HepG2 (cell line): Measurements from ENCODE around the gene WDR81. TPM values are rescaled to one million over a fixed set of nuclear protein-coding genes. Genes with fewer than 3 reads are reported as not detected.

Source experiments
- ATF4 ChIP-seq, 2 experiments: fragments of 450-650 bp in 1 of 2; sonication (generic) in 1 of 2; formaldehyde crosslinking; IDR thresholded peaks; 2 replicates each; pipeline versions ENCODE4 v1.5.0 to v1.8.0; 2020 to 2022; ENCODE audit warnings: mild to moderate bottlenecking in 1 of 2, missing genetic modification reagents in 1 of 2
- CCDC6 ChIP-seq: sonication (generic); formaldehyde crosslinking; IDR thresholded peaks from 2 replicates; pipeline ENCODE4 v1.8.1; 2022; ENCODE audit warnings: mild to moderate bottlenecking, missing genetic modification reagents, moderate library complexity
- CHCHD3 ChIP-seq: sonication (generic); formaldehyde crosslinking; IDR thresholded peaks from 2 replicates; pipeline ENCODE4 v1.8.0; 2022; ENCODE audit warnings: mild to moderate bottlenecking, missing genetic modification reagents, moderate library complexity
- E2F1 ChIP-seq: sonication (generic); formaldehyde crosslinking; IDR thresholded peaks from 2 replicates; pipeline ENCODE4 v1.5.0; 2020; ENCODE audit warnings: missing genetic modification reagents
- GRHL1 ChIP-seq: sonication (generic); formaldehyde crosslinking; conservative IDR thresholded peaks from 2 replicates; pipeline ENCODE4 v1.8.0; 2022; ENCODE audit warnings: missing genetic modification reagents
- HHEX ChIP-seq: IDR thresholded peaks from 2 replicates; pipeline ENCODE4 v1.6.1; 2016; ENCODE audit warnings: control low read depth
- HMGXB3 ChIP-seq: sonication (generic); formaldehyde crosslinking; IDR thresholded peaks from 2 replicates; pipeline ENCODE4 v1.4.0; 2020; ENCODE audit warnings: missing genetic modification reagents, borderline replicate concordance
- MNT ChIP-seq: fragments of 450-650 bp; IDR thresholded peaks from 2 replicates; pipeline ENCODE4 v1.6.1; 2016
- SETDB1 ChIP-seq: sonication (generic); formaldehyde crosslinking; IDR thresholded peaks from 2 replicates; pipeline ENCODE4 v1.5.1; 2020; ENCODE audit warnings: missing genetic modification reagents, mild to moderate bottlenecking, borderline replicate concordance
- YY1 ChIP-seq: IDR thresholded peaks from 2 replicates; pipeline ENCODE4 v1.6.1; 2011; ENCODE audit warnings: low read length, low read depth, moderate library complexity, mild to moderate bottlenecking; ENCODE audit not compliant: insufficient read depth, insufficient replicate concordance
- ZBTB3 ChIP-seq: sonication (generic); formaldehyde crosslinking; IDR thresholded peaks from 2 replicates; pipeline ENCODE4 v1.4.0; 2020; ENCODE audit warnings: low read depth, mild to moderate bottlenecking, moderate library complexity, missing genetic modification reagents, borderline replicate concordance
- ZNF232 ChIP-seq: sonication (generic); formaldehyde crosslinking; IDR thresholded peaks from 2 replicates; pipeline ENCODE4 v1.4.0; 2020; ENCODE audit warnings: missing genetic modification reagents, borderline replicate concordance
- ZNF503 ChIP-seq: sonication (generic); formaldehyde crosslinking; IDR thresholded peaks from 2 replicates; pipeline ENCODE4 v1.4.0; 2020; ENCODE audit warnings: missing genetic modification reagents
- ZNF558 ChIP-seq: sonication (generic); formaldehyde crosslinking; IDR thresholded peaks from 2 replicates; pipeline ENCODE4 v1.9.0; 2022; ENCODE audit warnings: mild to moderate bottlenecking, missing genetic modification reagents, borderline replicate concordance
- ZNF605 ChIP-seq: sonication (generic); formaldehyde crosslinking; IDR thresholded peaks from 2 replicates; pipeline ENCODE4 v1.8.0; 2022; ENCODE audit warnings: mild to moderate bottlenecking, missing genetic modification reagents
- polyA plus RNA-seq, 8 experiments: library from polyadenylated mRNA; depleted of rRNA in 3 of 8; stranded (reverse) in 7 of 8; unstranded in 1 of 8; fragments of >200 nt; fragmentation: Illumina TruSeq in 4 of 8; extraction: Trizol in 4 of 8; gene quantifications; 2 replicates each; pipeline versions ENCODE4 v1.2.1 to v1.2.3, GENCODE V29; 2011 to 2016; ENCODE audit warnings: low read depth in 4 of 8, missing spikeins in 1 of 8, mixed read lengths in 1 of 8; ENCODE audit not compliant: insufficient read depth in 1 of 8
- total RNA-seq, 5 experiments: library from RNA; depleted of rRNA; stranded (reverse); fragments of >200 nt; fragmentation: Illumina TruSeq; extraction: Trizol; gene quantifications; 2 replicates each; pipeline ENCODE4 v1.2.3, GENCODE V29; 2016; ENCODE audit warnings: low read depth in 1 of 5

The WDR81 gene
- total and polyA plus RNA-seq, 2 of the 13 experiments (the other 11 are each of a cell fraction or from before 2014, with no cell fraction given), result 9.1 to 16.7 TPM

- TF ChIP-seq ZNF503 (CRISPR knock-in tag) (peak; percentile 17; the same call in 1 of the 2 replicates), ATF4 (CRISPR knock-in tag; IDR thresholded peaks at IDR 0.05) (peak in 1 of 2 experiments; percentile 35; a peak in 1 of 4 replicates), ZNF232 (no peak), GRHL1 (CRISPR knock-in tag) (no peak), HMGXB3 (CRISPR knock-in tag) (no peak), ZBTB3 (CRISPR knock-in tag) (no peak), ZNF558 (CRISPR knock-in tag) (no peak), ZNF605 (peak; percentile 92), MNT (peak; percentile 34), CCDC6 (peak; percentile 68; the same call in 1 of the 2 replicates), HHEX (no peak), YY1 (peak; percentile 97), E2F1 (CRISPR knock-in tag) (peak; percentile 76; the same call in 1 of the 2 replicates), SETDB1 (CRISPR knock-in tag) (no peak), CHCHD3 (CRISPR knock-in tag) (no peak)
These were observed 39.9 kb upstream of the WDR81 start, which contains the start of gene PRPF8 (continued) for GRCh38 chr17:1684378-1685189.
